ENCODE results near the gene FGD6.

Gene FGD6

DNA sequence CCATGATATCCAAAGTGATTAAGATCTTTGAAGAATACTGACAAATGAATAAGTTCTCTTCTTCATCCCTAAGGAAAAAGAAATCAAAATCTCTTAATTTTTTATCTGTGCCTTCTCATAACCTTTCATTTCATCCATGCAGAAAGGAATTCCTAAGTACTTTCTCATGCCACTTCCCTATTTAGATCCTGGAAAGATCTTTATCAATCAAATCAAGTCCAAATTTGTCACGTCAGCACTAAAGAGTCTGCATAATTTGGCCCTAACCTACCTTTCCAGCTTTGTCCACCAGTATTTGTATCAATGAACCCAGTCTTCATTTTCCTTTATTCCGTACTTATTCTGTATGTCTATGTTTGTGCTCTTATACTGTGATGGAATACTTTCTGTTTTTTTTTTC lies 41.5 kb upstream of the FGD6 start:
- H3K4me3 ChIP-seq (replicated peaks; ENCODE audit: low read depth, low read length): no peak overlapping the region
- TF ChIP-seq, protein P1, sequence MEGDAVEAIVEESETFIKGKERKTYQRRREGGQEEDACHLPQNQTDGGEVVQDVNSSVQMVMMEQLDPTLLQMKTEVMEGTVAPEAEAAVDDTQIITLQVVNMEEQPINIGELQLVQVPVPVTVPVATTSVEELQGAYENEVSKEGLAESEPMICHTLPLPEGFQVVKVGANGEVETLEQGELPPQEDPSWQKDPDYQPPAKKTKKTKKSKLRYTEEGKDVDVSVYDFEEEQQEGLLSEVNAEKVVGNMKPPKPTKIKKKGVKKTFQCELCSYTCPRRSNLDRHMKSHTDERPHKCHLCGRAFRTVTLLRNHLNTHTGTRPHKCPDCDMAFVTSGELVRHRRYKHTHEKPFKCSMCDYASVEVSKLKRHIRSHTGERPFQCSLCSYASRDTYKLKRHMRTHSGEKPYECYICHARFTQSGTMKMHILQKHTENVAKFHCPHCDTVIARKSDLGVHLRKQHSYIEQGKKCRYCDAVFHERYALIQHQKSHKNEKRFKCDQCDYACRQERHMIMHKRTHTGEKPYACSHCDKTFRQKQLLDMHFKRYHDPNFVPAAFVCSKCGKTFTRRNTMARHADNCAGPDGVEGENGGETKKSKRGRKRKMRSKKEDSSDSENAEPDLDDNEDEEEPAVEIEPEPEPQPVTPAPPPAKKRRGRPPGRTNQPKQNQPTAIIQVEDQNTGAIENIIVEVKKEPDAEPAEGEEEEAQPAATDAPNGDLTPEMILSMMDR (IDR thresholded peaks at IDR 0.05; ENCODE audit: low read length, missing control alignments): no peak
- DNase-seq (ENCODE audit: low read depth): no peak

DNA sequence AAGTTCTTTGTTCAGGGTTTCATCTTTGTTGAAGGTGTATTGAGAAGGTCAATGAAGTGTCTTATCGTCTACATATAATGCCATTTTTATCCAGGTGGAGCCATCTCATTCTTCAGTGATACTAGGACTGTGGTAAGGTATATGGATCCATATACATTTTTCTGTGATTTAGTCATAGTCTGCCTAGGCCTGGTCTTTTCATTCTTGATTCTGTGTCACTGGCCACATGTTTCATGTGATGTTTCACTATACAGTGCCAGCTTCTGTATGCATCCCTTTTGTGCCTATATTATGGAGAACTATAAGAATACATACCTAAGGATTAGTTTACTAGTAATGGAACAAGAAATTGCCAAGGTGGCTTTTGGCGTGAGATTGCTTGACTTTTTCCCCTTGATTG lies 40.9 kb upstream of the FGD6 start:
- TF ChIP-seq, protein P1 (IDR thresholded peaks at IDR 0.05; ENCODE audit: low read length, missing control alignments): no peak
- H3K4me3 ChIP-seq (replicated peaks; ENCODE audit: low read depth, low read length): no peak overlapping the region
- DNase-seq (ENCODE audit: low read depth): no peak

DNA sequence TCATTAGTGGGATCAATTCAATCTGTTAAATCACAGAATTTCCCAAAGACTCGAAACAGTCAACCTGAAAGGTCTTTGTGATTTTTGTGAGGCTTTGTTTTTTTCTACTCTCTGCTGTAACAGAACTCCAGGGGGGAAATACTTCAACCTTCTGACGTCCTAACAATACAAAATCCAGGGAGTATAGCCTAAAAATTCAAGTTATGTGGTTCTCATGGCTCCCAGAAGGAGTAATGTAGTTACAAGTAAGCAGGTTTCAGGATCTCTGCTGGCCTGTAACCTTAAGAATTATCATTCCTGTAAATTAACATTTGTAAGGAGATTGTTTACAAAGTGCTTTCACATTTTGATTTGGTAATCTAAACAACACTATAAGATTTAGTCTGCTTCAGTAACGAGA lies 40.3 kb upstream of the FGD6 start:
- TF ChIP-seq, protein P1 (IDR thresholded peaks at IDR 0.05; ENCODE audit: low read length, missing control alignments): no peak
- no peak overlapping the region for H3K4me3 ChIP-seq (replicated peaks; ENCODE audit: low read depth, low read length)
- no peak for DNase-seq (ENCODE audit: low read depth)

DNA sequence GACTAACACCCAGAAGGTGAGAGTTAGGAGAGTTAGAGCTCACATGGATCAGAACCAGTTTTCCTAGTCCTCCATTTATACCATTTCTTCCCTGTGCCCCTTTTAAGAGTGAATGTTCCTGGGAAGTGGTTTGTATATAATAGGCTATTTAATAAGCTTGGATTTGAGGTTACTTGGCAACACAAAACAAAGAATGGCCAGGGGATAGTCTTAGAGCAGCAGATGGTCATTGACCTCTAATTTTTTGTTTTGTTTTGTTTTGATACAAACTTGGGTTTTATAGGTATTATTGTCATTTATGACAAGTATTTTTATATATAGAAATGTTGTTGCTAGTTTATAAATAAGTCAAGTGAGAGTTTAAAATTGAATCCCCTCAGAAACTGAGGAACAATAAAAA lies 36.1 kb upstream of the FGD6 start:
- DNase-seq (ENCODE audit: low read depth): no peak
- H3K4me3 ChIP-seq (replicated peaks; ENCODE audit: low read depth, low read length): no peak overlapping the region
- TF ChIP-seq, protein P1 (IDR thresholded peaks at IDR 0.05; ENCODE audit: low read length, missing control alignments): no peak

DNA sequence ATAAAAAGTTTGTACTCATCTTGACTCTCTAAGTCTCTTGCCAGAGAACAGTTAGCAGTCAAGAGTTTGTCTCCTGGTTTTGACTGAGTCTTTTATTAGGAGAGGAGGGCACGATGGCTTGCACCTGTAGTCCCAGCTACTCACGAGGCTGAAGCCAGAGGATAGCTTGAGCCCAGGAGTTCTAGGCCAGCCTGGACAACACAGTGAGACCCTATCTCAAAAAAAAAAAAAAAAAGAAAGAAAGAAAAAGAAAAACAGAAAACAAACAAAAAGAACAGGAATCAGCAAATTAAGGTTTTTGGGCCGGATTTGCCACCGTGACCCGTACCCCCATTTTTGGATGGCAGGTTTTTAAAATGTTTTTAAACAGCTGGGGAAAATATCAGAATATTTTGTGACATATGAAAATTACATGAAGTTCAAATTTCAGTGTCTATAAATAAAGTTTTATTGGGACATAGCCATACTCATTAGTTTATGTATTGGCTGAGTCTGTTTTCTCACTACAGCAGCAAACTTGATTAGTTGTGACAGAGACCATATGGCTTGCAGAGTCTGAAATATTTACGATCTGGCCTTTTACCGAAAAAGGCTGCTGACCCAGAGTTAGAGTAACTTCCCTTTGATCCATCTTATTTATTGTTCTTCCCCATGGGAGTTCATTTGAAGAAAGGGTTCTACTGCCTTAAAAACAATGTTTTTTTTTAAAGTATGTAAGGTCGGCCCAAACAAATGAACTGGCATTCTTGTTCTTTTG lies 31.5 kb upstream of the FGD6 start:
- DNase-seq (ENCODE audit: low read depth): peak; percentile 43
- no peak overlapping the region for H3K4me3 ChIP-seq (replicated peaks; ENCODE audit: low read depth, low read length)
- TF ChIP-seq, protein P1 (IDR thresholded peaks at IDR 0.05; ENCODE audit: low read length, missing control alignments): no peak

DNA sequence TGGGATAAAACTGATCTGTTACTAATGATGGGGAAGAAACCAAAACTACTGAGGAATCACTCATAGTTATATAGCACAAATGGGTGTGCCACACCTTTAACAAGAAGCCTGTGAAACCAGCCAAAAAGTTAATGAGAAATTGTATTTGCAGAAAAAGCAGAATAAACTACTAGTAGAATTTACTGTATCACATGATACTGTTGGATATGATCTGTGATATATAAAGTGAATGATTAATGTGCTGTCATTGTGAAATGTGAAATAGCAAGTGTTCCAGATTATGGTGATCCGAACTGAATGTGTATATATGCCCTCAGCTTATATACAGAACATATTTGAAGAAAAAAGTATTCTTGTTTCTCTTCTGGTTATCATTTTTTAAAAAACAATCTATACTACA lies 30.8 kb upstream of the FGD6 start:
- TF ChIP-seq, protein P1 (IDR thresholded peaks at IDR 0.05; ENCODE audit: low read length, missing control alignments): no peak
- no peak overlapping the region for H3K4me3 ChIP-seq (replicated peaks; ENCODE audit: low read depth, low read length)

DNA sequence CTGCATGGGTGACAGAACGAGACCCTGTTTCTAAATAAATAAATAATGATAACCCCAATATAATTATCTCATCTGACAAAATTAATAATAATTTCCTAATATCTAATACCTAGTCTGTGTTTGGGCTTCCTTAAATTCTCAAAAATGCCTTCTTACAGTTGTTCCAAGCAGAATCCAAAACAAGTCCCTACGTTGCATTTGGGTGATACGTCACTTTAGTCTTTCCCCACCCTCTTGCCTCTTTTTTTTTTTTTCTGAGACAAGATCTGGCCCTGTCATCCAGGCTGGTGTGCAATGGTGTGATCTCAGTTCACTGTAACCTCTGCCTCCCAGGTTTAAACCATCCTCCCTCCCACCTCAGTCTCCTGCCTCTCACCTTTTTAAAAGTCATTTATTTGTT lies 27.1 kb upstream of the FGD6 start:
- DNase-seq (ENCODE audit: low read depth): no peak
- H3K4me3 ChIP-seq (replicated peaks; ENCODE audit: low read depth, low read length): no peak overlapping the region
- TF ChIP-seq, protein P1 (IDR thresholded peaks at IDR 0.05; ENCODE audit: low read length, missing control alignments): no peak

More for the DNA sequence above, 30.8 kb upstream of the FGD6 start:
- no peak for DNase-seq (ENCODE audit: low read depth)
